Fibroblast of lung (primary cell): ENCODE measurements around the gene NELFB. TPM values are rescaled to one million over a fixed set of nuclear protein-coding genes. Genes with fewer than 3 reads are reported as not detected.

Source experiments
- DNase-seq, 2 donors: peaks; one replicate each; pipeline versions ENCODE4 v3.0.0 to v3.0.0-alpha.2; 2010; ENCODE audit warnings: low read depth in 2 of 2
- H2AFZ ChIP-seq: 2 replicates; pipeline ENCODE4 v1.5.1; 2012; ENCODE audit warnings: low read length, control low read depth, inconsistent platforms
- H3K27ac ChIP-seq: 2 replicates; pipeline ENCODE4 v1.5.1; 2011; ENCODE audit warnings: low read length, control low read depth; ENCODE audit not compliant: insufficient read depth
- H3K27me3 ChIP-seq: 2 replicates; pipeline ENCODE4 v1.5.1; 2011; ENCODE audit warnings: mild to moderate bottlenecking, low read length; ENCODE audit not compliant: control insufficient read depth, insufficient read depth
- H3K36me3 ChIP-seq: 2 replicates; pipeline ENCODE4 v1.5.1; 2011; ENCODE audit warnings: low read length; ENCODE audit not compliant: control insufficient read depth, insufficient read depth
- H3K4me1 ChIP-seq: 2 replicates; pipeline ENCODE4 v1.5.1; 2011; ENCODE audit warnings: low read length; ENCODE audit not compliant: control insufficient read depth, insufficient read depth; ENCODE audit errors: extremely low read depth
- H3K4me2 ChIP-seq: 2 replicates; pipeline ENCODE4 v1.5.1; 2011; ENCODE audit warnings: low read length, control low read depth; ENCODE audit not compliant: insufficient read depth; ENCODE audit errors: extremely low read depth
- H3K4me3 ChIP-seq, 4 experiments: fragments of 200-600 bp in 1 of 4; sonication (generic) in 1 of 4; replicated peaks in 1 of 4; 2 replicates each; pipeline ENCODE4 v1.5.1; 2011 to 2016; ENCODE audit warnings: low read length in 4 of 4, low read depth in 3 of 4, mild to moderate bottlenecking in 3 of 4, control low read depth in 2 of 4, inconsistent platforms in 1 of 4, mixed read lengths in 1 of 4; ENCODE audit not compliant: insufficient read depth in 1 of 4; ENCODE audit errors: control extremely low read depth in 1 of 4
- H3K79me2 ChIP-seq: 2 replicates; pipeline ENCODE4 v1.5.1; 2012; ENCODE audit warnings: mild to moderate bottlenecking, low read length, inconsistent platforms; ENCODE audit not compliant: control insufficient read depth, insufficient read depth
- H3K9ac ChIP-seq: 2 replicates; pipeline ENCODE4 v1.5.1; 2011; ENCODE audit warnings: mild to moderate bottlenecking, low read length, control low read depth; ENCODE audit not compliant: insufficient read depth
- H3K9me3 ChIP-seq: 2 replicates; pipeline ENCODE4 v1.5.1; 2012; ENCODE audit warnings: low read depth, low read length; ENCODE audit not compliant: control insufficient read depth, insufficient read depth
- H4K20me1 ChIP-seq: 2 replicates; pipeline ENCODE4 v1.5.1; 2011; ENCODE audit warnings: low read length; ENCODE audit not compliant: control insufficient read depth, insufficient read depth; ENCODE audit errors: extremely low read depth
- EZH2 ChIP-seq: IDR thresholded peaks from 2 replicates; pipeline ENCODE4 v1.5.1; 2012; ENCODE audit warnings: low read length, control low read depth, mild to moderate bottlenecking; ENCODE audit errors: missing control alignments
- polyA plus RNA-seq, 2 donors: library from polyadenylated mRNA; depleted of rRNA in 1 of 2; stranded (reverse) in 1 of 2; unstranded in 1 of 2; fragments of >200 nt; gene quantifications; 2 replicates each; pipeline ENCODE4 v1.2.1, GENCODE V29; 2011 to 2012; ENCODE audit warnings: missing spikeins in 1 of 2
- total RNA-seq: library from RNA; depleted of rRNA; stranded (reverse); fragments of >200 nt; gene quantifications from 2 replicates; pipeline ENCODE4 v1.2.1, GENCODE V29; 2014
- TF ChIP-seq, protein P1 (sequence below), 2 donors: IDR thresholded peaks in 1 of 2; conservative IDR thresholded peaks in 1 of 2; 1 replicate in 1 of 2; 2 replicates in 1 of 2; pipeline ENCODE4 v1.5.1; 2011 to 2012; ENCODE audit warnings: low read length in 2 of 2, control low read depth in 1 of 2, inconsistent platforms in 1 of 2, low read depth in 1 of 2, mild to moderate bottlenecking in 1 of 2

NELFB gene
- total and polyA plus RNA-seq, 2 donors (not counting 1 experiment from before 2014, with no cell fraction given): 23.5 to 50.0 TPM

DNA sequence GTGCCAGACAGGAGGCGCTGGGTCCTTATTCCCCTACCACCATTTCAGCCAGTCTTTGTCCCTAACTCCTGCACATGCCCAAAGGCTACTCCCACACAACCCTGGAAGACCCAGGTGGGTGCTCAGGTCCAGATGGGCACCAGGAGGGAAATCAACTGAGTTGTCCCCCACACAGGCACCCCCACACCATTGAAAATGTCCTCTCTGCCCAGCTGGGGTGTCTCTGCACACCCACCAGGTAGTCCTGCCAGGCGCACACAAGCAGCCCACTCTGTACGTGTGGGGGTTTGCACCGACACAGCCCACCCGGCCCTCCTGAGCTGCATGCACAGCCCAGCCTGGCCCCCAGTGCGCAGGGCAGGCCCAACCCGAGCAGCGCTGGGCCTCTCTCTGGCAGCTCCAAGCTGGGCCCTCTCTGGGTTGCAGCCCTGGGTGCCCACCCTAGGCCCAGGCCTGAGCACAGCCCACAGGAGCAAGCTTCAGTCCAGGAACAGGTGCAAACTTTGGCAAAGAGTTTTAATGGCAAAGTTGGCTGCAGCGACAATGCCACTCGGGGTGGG is 35.3 kb upstream of the NELFB start:
- Histone ChIP-seq H3K27me3 (no peaks in the 10 kb centered on the region), H3K27ac (no peak overlapping the region), H3K9ac (no peak overlapping the region), H4K20me1 (no peaks in the 10 kb centered on the region), H3K79me2 (no peaks in the 10 kb centered on the region), H3K4me2 (no peak overlapping the region), H3K4me1 (peaks cover 8% of the 10 kb centered on the region), H3K36me3 (peaks cover 11% of the 10 kb centered on the region), H2AFZ (no peak overlapping the region), H3K9me3 (no peaks in the 10 kb centered on the region), H3K4me3 (no peak overlapping the region)
- TF ChIP-seq, protein P1, sequence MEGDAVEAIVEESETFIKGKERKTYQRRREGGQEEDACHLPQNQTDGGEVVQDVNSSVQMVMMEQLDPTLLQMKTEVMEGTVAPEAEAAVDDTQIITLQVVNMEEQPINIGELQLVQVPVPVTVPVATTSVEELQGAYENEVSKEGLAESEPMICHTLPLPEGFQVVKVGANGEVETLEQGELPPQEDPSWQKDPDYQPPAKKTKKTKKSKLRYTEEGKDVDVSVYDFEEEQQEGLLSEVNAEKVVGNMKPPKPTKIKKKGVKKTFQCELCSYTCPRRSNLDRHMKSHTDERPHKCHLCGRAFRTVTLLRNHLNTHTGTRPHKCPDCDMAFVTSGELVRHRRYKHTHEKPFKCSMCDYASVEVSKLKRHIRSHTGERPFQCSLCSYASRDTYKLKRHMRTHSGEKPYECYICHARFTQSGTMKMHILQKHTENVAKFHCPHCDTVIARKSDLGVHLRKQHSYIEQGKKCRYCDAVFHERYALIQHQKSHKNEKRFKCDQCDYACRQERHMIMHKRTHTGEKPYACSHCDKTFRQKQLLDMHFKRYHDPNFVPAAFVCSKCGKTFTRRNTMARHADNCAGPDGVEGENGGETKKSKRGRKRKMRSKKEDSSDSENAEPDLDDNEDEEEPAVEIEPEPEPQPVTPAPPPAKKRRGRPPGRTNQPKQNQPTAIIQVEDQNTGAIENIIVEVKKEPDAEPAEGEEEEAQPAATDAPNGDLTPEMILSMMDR (conservative IDR thresholded peaks at IDR 0.05 in 1 of 2, IDR thresholded peaks at IDR 0.05 in 1 of 2; ENCODE audit: low read depth in 1 of 2, low read length in 2 of 2): no peak
- TF ChIP-seq EZH2: no peak
- DNase-seq: no peak

DNA sequence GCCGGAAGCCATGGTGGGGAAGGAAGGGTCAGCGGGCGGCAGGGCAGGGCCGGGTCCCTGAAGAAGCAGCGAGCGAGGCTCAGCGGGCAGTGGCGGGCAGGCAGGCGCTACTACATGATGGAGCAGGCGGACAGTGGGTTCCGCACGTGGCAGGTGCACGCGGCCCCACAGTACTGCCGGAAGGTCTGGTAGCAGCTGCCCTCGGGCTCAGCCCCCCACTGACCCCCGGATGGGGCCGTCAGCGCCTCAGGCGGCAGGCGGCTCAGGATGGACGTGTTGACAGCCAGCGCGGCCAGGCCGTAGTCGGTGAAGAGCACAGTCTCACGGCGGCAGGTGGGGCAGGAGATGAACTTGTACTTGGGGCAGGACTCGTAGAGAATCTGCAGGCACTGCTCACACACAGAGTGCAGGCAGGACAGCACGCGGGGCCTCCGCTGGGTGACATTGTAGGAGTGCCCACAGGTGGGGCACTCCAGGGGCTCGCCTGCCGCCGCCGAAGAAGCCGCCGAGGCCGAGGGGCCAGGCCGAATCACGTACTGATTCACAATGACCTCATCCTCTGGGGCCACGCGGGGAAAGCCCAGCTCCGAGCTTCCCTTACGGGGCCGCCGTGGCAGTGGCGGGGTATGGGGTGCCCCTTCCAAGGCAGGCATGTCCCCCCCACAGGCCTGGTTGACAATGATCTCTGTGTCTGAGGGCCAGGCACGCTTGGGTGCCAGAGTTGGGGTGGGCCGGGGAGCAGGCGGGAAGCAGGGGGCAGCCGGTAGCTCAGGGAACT is 34.6 kb upstream of the NELFB start:
- no peak for TF ChIP-seq EZH2
- TF ChIP-seq, protein P1 (conservative IDR thresholded peaks at IDR 0.05 in 1 of 2, IDR thresholded peaks at IDR 0.05 in 1 of 2; ENCODE audit: low read depth in 1 of 2, low read length in 2 of 2): no peak
- no peak for DNase-seq

DNA sequence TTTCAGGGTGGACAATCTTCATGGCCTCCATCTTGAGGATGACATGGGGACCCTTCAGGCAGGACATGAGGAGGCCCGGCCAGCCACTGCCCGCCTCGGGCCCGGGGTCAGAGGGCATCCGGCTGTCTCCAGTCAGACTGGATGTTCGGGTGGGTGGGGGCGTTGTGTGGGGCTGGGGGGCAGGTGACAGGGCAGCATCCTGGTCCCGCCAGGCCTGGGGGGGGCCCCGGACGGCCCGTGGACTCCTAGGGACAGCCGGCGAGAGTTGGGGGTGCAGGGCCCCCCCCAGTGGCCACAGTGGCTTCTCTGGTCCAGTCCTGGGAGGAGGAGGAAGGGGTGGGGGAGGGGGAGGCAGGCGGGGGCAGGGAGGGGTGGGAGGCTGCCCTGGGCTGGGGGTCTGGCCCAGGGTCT is 34.0 kb upstream of the NELFB start:
- H4K20me1 ChIP-seq: no peaks in the 10 kb centered on the region

More for the DNA sequence above, 34.6 kb upstream of the NELFB start:
- Histone ChIP-seq H3K9ac (no peak overlapping the region), H3K4me1 (peaks cover 8% of the 10 kb centered on the region), H2AFZ (no peak overlapping the region), H3K4me3 (no peak overlapping the region), H4K20me1 (no peaks in the 10 kb centered on the region), H3K36me3 (peaks cover 7% of the 10 kb centered on the region), H3K79me2 (no peaks in the 10 kb centered on the region), H3K27ac (no peak overlapping the region), H3K4me2 (no peak overlapping the region), H3K9me3 (no peaks in the 10 kb centered on the region), H3K27me3 (no peaks in the 10 kb centered on the region)

More for the DNA sequence above, 34.0 kb upstream of the NELFB start:
- Histone ChIP-seq H3K4me3 (no peak overlapping the region), H3K4me1 (peaks cover 8% of the 10 kb centered on the region), H3K27ac (no peak overlapping the region), H3K4me2 (no peak overlapping the region), H3K9ac (no peak overlapping the region), H3K9me3 (no peaks in the 10 kb centered on the region), H3K27me3 (no peaks in the 10 kb centered on the region), H3K79me2 (no peaks in the 10 kb centered on the region), H3K36me3 (peaks cover 6% of the 10 kb centered on the region), H2AFZ (no peak overlapping the region)
- no peak for TF ChIP-seq EZH2
- no peak for DNase-seq
